Right renal cortex interstitium (tissue), 3 donors: ENCODE results near the gene ZNF483. TPM values are rescaled to one million over a fixed set of nuclear protein-coding genes. Genes with fewer than 3 reads are reported as not detected.
"Not testable (repeated sequence)": the region's sequence is repeated elsewhere in the genome, so short reads cannot be mapped to it uniquely, and the experiment has no call there.

Source experiments
- DNase-seq, 3 donors: peaks; one replicate each; pipeline ENCODE4 v3.0.0-alpha.2; 2013; ENCODE audit warnings: low read depth in 3 of 3, low spot score in 2 of 3
- polyA plus RNA-seq, 3 donors: library from polyadenylated mRNA; unstranded; fragments of 120-200 nt; gene quantifications; one replicate each; pipeline ENCODE4 v1.2.1, GENCODE V29; 2013; ENCODE audit not compliant: insufficient read length in 3 of 3

ZNF483 gene
- polyA plus RNA-seq, 3 donors, result 2.2 to 2.7 (median 2.3) TPM

GRCh38 chr9:111604054-111604615 is 79.2 kb downstream of the ZNF483 start:
- DNase-seq, result no peak

GRCh38 chr9:111605041-111605559 is 80.1 kb downstream of the ZNF483 start:
- no peak for DNase-seq

- DNase-seq, result no peak
Measured at GRCh38 chr9:111610149-111610548, 85.2 kb downstream of the ZNF483 start.

GRCh38 chr9:111610845-111611244 is 85.9 kb downstream of the ZNF483 start:
- no peak for DNase-seq

- DNase-seq, result no peak
Measured at GRCh38 chr9:111613436-111614040, 88.6 kb downstream of the ZNF483 start.

- no peak for DNase-seq
Measured at GRCh38 chr9:111615928-111616327, 90.9 kb downstream of the ZNF483 start.

GRCh38 chr9:111617349-111617748 is 92.4 kb downstream of the ZNF483 start:
- DNase-seq, result not testable (repeated sequence)

GRCh38 chr9:111621895-111622480 is 97.0 kb downstream of the ZNF483 start:
- no peak for DNase-seq

- DNase-seq, result no peak
Measured at GRCh38 chr9:111622626-111623025, 97.6 kb downstream of the ZNF483 start.

Other genes with a start within 250 kb of the ZNF483 start
- not detected for gene OR2K2, start 195.0 kb upstream of the ZNF483 start, polyA plus RNA-seq
- 10 to 100 TPM; 78.6 to 82.9 (median 79.0) TPM for gene ECPAS, start 40.8 kb upstream of the ZNF483 start, polyA plus RNA-seq
- 100 to 1,000 TPM; 199 to 397 (median 309) TPM for gene PTGR1, start 74.5 kb downstream of the ZNF483 start, polyA plus RNA-seq
- gene DNAJC25, start 106.2 kb downstream of the ZNF483 start, polyA plus RNA-seq, result 10 to 100 TPM; 14.1 to 15.3 (median 15.1) TPM
- gene GNG10, start 136.4 kb downstream of the ZNF483 start, polyA plus RNA-seq, result 10 to 100 TPM; 55.0 to 69.7 (median 61.0) TPM